HK-2 (cell line): ENCODE data around the gene GNAT2.

ENCODE experiments used
- DNase-seq: peaks from one replicate; pipeline ENCODE4 v3.0.0-alpha.2; 2018; ENCODE audit not compliant: unreplicated experiment

GNAT2 gene

DNA sequence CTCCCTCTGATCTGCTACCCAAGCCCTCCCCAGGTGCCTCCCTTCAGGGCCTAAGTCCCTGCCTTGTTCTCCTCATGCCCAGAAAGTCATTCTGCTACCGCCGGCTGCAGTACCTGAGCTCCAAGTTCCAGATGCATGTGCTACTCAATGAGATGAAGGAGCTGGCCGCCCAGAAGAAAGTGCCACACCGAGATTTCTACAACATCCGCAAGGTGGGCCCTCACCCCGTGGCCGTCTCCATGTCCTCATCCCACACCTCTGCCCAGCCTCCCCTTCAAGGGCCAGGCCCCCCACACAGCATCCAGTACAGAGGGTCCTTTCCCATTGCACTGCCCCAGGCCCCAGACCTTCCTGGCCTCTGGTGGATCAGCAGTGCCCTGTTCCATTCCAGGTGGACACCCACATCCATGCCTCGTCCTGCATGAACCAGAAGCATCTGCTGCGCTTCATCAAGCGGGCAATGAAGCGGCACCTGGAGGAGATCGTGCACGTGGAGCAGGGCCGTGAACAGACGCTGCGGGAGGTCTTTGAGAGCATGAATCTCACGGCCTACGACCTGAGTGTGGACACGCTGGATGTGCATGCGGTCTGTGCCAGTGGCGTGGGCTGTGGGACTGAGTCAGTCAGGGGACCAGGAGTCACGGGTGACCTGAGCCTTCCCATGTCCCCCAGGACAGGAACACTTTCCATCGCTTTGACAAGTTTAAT, 8.4 kb upstream of the GNAT2 start:
- peak; percentile 91 for DNase-seq

DNA sequence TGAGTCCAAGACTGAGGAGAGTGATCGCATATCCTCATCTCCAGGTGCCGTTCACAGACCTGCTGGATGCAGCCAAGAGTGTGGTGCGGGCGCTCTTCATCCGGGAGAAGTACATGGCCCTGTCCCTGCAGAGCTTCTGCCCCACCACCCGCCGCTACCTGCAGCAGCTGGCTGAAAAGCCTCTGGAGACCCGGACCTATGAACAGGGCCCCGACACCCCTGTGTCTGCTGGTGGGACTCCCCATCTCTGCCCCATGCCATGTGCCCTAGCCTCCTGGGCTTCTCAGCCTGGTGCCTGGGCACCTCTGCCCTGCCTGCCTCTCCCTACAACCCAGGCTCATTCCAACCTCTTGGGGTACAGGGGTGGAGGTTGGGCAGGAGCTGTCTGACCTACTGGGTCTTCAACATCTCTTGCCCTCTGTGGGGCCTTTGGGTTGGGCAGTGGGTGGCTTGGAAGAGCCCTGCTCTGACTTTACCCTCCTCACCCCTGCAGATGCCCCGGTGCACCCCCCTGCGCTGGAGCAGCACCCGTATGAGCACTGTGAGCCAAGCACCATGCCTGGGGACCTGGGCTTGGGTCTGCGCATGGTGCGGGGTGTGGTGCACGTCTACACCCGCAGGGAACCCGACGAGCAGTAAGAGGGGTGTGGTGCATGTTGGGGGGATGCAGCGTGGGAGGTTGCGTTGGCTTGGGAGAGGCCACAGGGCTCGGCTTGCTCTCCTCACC, 7.4 kb upstream of the GNAT2 start:
- no peak for DNase-seq

DNA sequence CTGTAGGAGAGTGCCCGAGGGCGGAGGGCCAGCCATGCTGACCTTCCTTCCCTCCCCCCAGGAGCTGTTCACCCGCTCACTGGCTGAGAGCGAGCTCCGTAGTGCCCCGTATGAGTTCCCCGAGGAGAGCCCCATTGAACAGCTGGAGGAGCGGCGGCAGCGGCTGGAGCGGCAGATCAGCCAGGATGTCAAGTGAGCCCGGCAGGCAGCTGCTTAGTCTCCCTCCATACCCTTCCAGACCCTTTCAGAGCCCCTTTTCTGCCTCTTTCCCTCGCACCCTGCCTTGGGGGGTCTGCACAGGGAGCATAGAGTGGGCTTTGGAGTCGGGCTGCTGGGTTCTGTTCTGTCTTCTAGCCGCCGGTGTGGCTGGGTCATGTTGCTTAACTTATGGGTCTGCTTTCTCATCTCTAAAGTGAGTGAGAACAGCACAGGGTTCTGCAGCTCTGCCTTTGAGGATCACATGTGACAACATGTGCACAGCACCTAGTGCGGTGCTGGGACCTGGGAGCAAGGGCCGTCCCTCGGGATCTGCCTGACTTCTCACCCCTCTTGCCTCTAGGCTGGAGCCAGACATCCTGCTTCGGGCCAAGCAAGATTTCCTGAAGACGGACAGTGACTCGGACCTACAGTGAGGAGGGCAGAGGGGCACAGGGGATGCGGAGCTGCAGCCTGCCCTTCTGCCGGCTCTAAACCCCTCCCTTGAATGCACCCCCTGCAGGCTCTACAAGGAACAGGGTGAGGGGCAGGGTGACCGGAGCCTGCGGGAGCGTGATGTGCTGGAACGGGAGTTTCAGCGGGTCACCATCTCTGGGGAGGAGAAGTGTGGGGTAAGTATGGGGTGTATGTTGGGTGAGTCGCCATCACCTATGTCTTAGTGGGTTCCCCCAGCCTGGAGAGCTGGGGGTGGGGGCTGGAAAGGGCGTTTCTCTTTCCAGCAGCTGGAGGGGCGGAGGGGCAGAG, 6.5 kb upstream of the GNAT2 start:
- no peak for DNase-seq

DNA sequence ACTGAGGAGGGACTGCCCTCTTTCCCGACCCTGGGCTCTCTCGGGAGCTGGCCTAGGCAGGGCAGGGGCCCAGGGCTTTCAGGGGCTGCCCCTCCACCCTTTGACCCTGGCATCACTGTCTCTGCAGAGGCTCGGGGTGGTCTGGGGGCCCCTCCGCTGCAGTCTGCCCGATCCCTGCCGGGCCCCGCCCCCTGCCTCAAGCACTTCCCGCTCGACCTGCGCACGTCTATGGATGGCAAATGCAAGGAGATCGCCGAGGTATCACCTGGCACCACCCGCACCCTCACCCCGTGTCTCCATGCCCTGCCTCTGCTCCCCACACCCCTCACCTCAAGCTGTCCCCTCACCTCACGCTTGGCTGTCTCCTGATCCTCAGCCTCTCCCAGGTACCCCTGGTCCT, 5.8 kb upstream of the GNAT2 start:
- DNase-seq, result no peak

DNA sequence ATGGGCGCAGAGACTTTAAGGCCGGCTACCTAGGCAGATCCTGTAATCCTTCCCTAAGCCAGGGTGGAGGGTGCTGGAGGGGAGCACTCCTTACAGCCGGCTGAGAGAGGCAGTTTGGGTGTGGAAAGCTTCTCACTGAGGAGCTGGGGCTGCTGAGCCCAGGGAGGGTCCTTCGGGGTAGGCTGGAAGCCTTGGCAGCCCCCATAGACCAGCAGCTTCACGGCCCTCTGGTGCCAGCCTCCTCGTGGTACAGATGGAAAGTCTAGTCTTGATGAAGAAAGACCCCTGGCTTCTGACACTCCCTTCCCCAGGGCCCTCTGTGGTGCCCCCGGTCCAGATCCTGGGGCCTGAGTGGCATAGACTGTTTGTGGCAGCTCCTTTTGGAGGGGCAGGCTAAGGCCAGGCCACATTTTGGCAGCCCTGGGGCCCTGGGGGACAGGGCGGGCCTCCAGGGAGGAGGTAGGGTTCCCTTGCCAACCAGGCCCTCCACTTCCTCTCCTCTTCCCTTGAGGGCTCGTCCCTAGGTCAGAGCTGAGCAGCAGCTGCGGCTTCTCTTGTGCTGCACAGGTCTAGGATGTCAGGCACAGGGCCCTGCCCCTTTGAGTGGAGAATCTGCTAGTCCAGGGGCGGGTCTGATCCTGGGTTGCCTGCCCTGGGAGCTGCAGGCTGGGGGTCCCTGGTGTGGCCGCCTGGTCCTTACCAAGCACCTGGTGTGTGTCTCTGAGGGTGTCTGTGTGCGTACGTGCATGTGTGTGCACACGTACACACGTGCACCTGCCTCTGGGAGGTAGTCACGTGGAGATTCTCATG, 5.0 kb upstream of the GNAT2 start:
- DNase-seq, result no peak

DNA sequence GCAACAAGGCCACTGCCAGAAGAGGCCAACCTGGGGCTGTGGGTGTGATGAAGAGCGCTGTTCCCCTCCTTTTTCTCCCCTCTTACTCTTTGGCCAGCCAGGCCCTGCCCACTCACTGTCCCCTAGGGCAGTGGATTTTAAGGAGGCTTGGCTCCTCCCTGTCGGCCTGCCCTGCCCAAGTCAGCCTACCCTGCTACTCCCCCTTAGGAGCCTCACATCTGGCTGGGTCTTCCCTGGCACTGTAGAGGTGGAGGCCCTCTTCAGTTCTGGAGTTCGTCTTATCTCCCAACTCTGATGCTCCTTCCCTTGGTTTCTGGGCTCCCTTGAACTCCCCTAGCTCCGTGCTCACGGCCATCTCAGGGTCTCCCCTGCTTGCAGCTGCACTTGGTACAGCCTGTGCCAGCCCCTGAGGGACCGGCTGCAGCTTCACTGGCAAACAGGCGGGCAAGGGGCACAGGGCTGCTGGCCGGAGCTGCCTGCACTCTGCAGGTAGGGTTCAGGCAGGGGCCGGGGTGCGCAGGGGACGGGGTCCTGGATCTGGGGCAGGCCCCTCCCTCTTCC, 4.3 kb upstream of the GNAT2 start:
- no peak for DNase-seq

DNA sequence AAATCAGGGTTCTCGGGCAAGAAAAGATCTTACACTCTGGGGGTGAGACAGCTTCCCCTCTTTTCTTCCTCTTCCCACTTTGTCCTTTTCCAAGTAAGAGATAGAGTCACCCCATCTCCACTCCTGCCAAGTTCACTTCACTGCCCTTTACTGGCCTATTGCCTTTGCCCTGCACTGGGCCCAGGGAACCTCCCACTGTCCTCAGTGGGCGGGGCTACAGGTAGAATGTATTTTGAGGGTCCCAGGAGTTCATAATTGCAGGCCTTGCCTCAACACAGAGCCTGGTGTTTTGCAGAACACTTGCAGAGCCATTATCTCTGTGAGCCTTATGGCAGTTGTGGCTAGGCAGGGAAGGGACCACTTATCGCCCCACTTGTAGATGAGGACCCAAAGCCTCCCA, 3.5 kb upstream of the GNAT2 start:
- DNase-seq, result no peak

DNA sequence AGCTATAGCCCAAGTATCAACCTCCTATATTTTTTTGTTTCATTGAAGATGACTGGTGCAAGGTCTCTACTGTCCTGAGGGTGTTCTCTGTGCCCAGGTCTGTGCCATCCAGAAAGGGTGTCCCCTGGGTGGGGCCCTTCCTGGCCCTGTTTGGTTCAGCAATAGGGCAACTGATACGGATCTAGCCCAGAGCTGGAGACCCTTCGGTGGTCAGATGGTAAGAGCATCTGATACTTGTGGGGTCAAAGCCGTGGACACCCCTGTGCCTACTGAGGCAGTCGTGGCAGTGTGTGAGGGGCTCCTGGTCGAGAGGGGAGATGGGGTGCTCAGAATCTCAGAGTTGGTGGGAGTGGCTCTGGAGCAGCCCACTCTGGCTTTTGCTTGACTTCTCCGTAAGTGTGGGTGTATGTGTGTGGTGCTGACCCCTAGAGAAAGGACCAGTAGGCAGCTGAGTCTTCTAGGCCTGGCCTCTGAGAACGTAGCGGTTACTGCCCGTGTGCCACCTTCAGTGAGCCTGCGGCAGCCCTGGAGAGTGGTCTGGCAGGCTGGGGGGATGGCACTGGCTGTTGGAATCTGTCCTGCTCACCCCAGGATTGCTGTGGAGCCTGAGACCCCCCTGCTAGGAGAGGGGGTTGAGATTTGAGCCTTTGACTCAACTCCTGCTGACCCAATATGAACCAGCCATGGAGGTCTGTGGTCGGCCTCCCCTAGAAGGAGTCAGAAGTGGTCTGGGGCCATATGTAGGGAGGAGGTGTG, 2.9 kb upstream of the GNAT2 start:
- no peak for DNase-seq

DNA sequence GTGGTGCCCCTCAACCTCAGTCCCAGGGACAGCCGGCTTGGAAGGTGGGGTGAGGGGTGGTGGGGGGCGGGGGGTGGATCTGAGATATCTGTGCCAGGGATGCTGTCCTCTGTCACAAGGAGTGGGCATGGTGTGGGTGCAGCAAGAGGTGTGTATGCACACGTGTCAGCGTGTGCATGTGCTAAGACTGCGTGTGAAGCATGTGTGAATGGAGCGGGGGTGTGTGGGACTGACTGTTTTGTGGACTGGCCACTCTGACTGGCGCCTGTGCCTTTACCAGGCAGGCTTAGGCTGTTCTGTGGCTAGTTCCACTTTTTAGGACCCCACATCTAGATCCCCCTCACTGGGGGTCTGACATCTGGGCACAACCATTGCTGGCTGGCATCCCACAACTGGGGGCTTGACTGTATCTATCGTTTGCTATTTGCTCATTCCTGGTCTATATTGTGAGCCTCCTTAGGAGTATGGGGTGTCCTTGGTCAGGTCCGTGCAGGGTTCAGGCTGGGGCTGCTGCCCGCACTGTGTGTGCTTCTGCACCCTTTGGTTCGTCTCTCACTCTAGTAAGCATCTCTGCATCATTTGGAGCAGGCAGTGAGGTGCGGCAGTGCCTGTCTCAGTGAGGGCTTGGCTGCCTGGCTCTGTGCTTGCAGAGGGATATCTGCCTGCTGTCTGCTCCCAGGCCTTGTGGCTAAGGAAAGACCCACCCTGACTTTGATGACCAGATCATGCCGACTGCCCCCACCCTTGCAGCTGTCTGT, 2.1 kb upstream of the GNAT2 start:
- no peak for DNase-seq

DNA sequence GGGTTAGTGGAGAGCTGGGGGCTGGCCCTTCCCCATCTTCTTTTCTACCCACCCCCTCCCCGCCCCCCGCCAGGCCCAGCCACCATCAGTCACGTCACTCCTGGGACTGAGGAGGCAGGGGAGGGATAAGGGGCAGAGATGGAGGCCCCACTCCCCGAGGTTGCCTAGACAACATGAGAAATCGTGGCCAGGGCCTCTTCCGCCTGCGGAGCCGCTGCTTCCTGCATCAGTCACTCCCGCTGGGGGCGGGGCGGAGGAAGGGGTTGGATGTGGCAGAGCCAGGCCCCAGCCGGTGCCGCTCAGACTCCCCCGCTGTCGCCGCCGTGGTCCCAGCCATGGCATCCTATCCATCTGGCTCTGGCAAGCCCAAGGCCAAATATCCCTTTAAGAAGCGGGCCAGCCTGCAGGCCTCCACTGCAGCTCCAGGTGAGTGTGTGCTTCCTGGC, 1.4 kb upstream of the GNAT2 start:
- peak; percentile 94 for DNase-seq

DNA sequence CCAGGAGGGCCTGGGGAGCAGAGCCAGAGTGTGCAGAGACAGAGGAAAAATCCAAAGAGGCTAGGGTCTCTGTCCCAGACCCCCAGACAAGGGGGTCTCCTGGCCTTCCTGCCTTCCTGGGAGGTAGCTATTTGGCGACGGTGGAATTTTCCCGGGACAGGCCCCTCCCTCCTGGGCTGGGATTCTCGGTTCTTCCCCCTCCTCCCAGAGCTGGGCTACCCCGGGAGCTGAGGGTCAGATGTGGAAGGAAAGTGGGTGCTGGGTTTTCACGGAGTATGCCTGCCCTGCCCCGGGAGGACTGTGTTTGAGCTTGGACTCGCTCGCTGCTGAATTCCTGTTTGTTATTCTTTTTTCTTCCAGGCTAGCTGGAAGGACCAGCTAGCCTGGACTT, 980 bp upstream of the GNAT2 start:
- peak; percentile 65 for DNase-seq

DNA sequence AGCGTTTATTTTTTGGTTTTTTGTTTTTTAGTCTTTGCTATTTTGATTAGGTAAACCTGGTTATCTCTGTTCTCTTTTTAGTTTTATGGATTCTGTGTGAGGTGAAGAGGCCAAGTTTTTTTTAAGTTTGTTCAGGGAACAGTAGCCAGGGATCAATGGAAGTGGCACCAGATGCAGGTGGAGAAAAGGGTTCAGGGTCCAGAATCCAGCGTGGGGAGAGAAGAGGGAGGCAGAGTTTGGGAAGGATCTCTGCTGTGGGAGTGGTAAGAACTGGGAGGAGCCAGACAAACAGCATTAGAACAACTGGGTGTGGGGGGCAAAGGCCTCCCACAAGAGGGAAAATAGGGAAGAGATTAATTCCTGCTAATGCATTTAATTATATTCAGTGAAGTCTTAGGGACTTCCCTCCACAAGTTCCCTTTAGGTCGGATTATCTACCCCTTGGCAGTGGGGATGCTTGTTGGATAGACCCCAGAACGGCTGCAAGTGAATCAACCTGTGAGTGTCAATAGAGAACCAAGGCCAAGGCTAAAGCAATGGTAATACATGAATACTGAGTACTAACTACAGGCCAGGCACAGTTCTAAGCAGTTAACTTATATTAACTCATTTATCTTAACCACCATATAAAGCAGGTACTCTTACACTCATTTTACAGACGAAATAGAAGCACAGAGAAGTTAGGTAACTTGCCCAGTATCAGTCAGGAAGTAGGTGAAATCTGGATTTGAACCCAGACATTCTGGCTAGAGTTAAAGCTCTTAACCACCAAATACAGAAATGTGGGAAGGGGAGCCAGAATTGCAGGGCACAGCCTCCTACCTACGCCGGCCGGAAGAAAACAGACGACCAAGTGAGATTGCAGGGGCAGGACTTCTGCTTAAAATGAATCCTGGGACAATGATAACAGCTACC, 498 bp downstream of the GNAT2 start:
- DNase-seq, result no peak

DNA sequence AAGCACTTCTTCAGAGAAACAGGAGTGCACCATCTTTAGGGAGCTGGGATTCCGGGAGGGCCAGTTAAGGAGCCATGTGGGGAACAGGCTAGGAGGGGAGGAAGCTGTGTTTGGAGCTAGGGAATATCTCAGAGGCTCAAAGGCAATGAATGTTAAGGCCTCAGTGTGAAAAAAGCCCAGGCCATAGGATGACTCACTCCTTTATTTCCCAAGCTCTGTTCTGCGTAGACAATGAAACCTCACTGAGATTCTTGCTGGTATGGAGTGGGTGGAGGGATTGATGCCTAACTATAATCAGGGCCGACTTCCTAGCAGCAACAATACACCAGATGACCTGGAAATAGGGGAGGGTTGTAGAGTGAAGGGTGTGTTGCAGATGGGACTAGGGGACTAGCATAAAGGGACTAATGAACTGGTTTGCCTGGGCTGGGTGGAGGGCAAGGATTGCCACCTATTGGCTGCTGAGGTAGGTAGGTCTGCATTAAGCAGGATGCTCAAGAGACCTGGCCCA, 2.1 kb downstream of the GNAT2 start:
- no peak for DNase-seq

DNA sequence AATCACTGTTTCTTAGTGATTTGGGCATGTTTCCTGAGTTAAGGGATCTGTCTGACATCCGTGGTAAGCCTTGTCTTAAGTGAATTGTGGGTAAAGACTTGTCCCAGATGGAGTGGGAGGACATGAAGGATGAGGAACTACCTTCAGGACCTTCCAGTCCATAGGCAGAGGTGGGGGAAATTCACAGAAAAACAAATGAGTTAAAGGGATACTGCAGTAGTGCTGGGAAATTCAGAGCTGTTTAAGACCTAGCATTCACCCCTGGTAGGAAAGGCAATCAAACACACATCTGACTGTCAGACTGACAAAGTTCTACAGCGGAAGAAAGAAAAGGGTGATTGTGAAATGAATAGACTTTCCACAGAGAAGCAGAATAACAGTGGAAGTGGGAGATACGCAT, 3.0 kb downstream of the GNAT2 start:
- no peak for DNase-seq

DNA sequence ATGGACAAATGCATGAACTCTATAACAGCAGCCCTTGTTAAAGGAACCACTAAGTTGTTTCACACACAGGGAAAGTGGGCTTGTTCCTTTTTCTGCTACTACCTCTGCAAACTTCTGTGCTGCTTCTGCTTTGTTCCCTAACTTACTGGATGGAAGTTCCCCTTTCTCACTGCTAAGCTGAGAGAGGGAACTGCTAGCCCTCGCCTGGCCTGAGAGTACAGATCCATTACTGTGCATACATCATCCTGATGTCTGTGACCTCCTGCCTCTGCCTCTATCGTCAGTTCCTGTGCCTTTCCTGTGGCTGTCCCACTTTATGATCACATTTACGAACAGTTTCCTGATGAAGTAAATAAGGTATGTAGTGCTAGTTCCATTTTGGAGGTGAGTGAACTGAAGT, 3.5 kb downstream of the GNAT2 start:
- no peak for DNase-seq

DNA sequence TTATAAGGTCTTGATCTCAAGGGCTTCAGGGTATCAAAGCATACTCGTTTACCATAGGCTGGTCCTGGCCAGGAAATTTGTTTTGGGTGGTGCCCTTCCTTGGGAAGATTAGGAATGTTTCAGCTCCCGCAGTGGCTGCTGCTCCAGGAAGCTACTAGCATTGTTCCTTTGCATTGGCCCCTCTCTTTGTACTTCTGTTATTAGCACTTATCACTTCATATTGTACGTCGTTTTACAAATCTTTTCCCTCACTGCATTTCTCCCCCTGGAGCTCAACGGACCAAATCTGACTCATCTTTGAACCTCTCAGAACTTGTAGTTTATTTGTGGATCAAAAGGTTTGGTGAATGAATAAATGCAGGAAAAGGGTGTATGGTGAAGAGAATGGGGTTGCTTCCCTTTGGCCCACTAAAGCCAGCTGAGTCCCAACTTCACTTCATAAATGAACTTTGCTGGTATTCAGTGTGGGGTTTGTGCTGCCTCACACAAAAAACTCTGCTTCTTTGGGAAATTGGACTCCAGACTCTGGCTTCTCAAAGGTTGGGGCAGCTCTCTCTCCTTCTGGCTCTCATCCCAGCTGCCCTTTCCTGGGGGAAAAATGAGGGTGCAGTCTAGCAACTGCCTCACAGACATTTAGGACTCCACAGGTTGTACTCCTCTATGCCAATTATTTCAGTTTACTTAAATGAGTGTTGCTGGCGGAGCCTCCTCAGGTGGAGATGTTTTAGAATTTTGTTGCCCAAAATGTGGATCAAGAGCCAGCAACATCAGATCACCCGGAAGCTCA, 5.9 kb downstream of the GNAT2 start:
- DNase-seq, result no peak

DNA sequence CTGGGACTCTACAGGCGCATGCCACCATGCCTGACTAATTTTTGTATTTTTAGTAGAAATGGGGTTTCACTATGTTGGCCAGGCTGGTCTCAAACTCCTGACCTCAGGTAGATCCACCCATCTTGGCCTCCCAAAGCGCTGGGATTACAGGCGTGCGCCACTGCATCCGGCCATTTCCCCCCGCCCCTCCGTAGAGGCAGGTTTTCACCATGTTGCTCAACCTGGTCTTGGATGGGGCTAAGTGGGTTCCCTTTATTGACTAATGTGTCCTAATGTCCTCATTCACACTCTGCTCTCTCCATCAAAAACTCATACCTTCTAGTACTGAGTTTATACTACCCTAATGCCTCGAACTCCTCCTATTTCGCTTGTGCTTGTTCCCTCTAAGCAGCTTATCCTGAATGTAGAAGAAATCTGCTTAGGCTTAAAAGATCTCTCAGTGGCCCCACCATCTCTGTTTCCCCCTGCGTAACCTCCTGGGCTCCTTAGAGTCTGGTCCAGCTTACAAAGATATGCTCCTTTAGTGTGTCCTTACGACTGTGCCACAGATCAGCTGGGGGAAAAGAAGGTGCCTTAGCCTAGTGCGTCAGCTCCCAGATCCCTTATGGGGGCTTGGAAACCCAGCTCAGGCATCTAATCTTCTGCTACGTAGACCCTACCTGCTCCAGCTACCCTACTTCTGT, 8.0 kb downstream of the GNAT2 start:
- no peak for DNase-seq
